Naive thymus-derived CD4-positive, alpha-beta T cell (primary cell): ENCODE measurements around the gene FABP6. TPM values are rescaled to one million over a fixed set of nuclear protein-coding genes. Genes with fewer than 3 reads are reported as not detected.
A peak's percentile ranks its signal among the peaks of the same experiment; 100 is the strongest.

Source experiments
- ATAC-seq: fragments of 150-1000 bp; cut with Tn5 transposase; 2 replicates; pipeline ENCODE4 v1.10.0; 2021; ENCODE audit warnings: mild to moderate bottlenecking, moderate library complexity
- CTCF ChIA-PET: fragments of 350-600 bp; sonication (Branson Sonifier 250); formaldehyde crosslinking; loops from one replicate; lab custom pipeline; 2021; ENCODE audit warnings: antibody characterized with exemption; lab: Charles Lee
- POLR2A ChIA-PET: fragments of 350-600 bp; sonication (Branson Sonifier 250); formaldehyde crosslinking; loops from one replicate; lab custom pipeline; 2021; ENCODE audit warnings: antibody characterized with exemption, inconsistent platforms; lab: Charles Lee
- DNase-seq, 9 donors: peaks; one replicate each; pipeline versions ENCODE4 v3.0.0 to v3.0.0-alpha.2; 2020 to 2022; ENCODE audit warnings: mixed read lengths in 1 of 9
- H3K27ac ChIP-seq: one replicate; pipeline ENCODE4 v1.7.0; 2013; ENCODE audit warnings: mild to moderate bottlenecking, low read depth, low read length, moderate library complexity
- H3K27me3 ChIP-seq, 2 donors: one replicate each; pipeline ENCODE4 v1.7.0; 2013; ENCODE audit warnings: low read length in 2 of 2, mild to moderate bottlenecking in 2 of 2, moderate library complexity in 2 of 2; ENCODE audit not compliant: control insufficient read depth in 2 of 2, insufficient read depth in 2 of 2
- H3K36me3 ChIP-seq, 3 experiments: 1 replicate in 2 of 3; 2 replicates in 1 of 3; pipeline ENCODE4 v1.7.0; 2013; ENCODE audit warnings: low read length in 3 of 3, mild to moderate bottlenecking in 3 of 3, moderate library complexity in 1 of 3; ENCODE audit not compliant: insufficient read depth in 3 of 3, control insufficient read depth in 2 of 3
- H3K4me1 ChIP-seq, 2 donors: one replicate each; pipeline ENCODE4 v1.7.0; 2013; ENCODE audit warnings: low read length in 2 of 2, mild to moderate bottlenecking in 2 of 2, moderate library complexity in 1 of 2; ENCODE audit not compliant: control insufficient read depth in 2 of 2, insufficient read depth in 2 of 2
- H3K4me3 ChIP-seq: 2 replicates; pipeline ENCODE4 v1.7.0; 2013; ENCODE audit warnings: mild to moderate bottlenecking, low read length
- H3K9me3 ChIP-seq, 3 experiments: 1 replicate in 2 of 3; 2 replicates in 1 of 3; pipeline ENCODE4 v1.7.0; 2013; ENCODE audit warnings: low read length in 3 of 3; ENCODE audit not compliant: control insufficient read depth in 2 of 3
- H3K27ac Mint-ChIP-seq, 9 donors: one replicate each; pipeline ENCODE4 v1.8.0; 2020 to 2022; ENCODE audit warnings: mixed read lengths in 9 of 9, mild to moderate bottlenecking in 8 of 9, moderate library complexity in 5 of 9, inconsistent platforms in 2 of 9
- H3K27me3 Mint-ChIP-seq, 5 donors: one replicate each; pipeline ENCODE4 v1.8.0; 2021 to 2022; ENCODE audit warnings: mixed read lengths in 5 of 5, mild to moderate bottlenecking in 1 of 5
- H3K36me3 Mint-ChIP-seq, 5 donors: one replicate each; pipeline ENCODE4 v1.8.0; 2020 to 2022; ENCODE audit warnings: mixed read lengths in 5 of 5, mild to moderate bottlenecking in 3 of 5, inconsistent platforms in 1 of 5
- H3K4me1 Mint-ChIP-seq, 7 donors: one replicate each; pipeline ENCODE4 v1.8.0; 2020 to 2022; ENCODE audit warnings: mixed read lengths in 7 of 7, mild to moderate bottlenecking in 3 of 7, inconsistent platforms in 1 of 7
- H3K4me3 Mint-ChIP-seq, 10 donors: one replicate each; pipeline ENCODE4 v1.8.0; 2020 to 2022; ENCODE audit warnings: mild to moderate bottlenecking in 10 of 10, mixed read lengths in 10 of 10, moderate library complexity in 6 of 10, inconsistent platforms in 2 of 10
- H3K9me3 Mint-ChIP-seq, 11 donors: one replicate each; pipeline ENCODE4 v1.8.0; 2020 to 2022; ENCODE audit warnings: mixed read lengths in 11 of 11, mild to moderate bottlenecking in 4 of 11, inconsistent platforms in 1 of 11, moderate library complexity in 1 of 11
- intact Hi-C, 2 donors: fragments of 100-400 bp; cut with micrococcal nuclease; formaldehyde crosslinking; loops; one replicate each; pipeline ENCODE4 v1.15.1; 2023
- polyA plus RNA-seq, 2 donors: library from polyadenylated mRNA; unstranded; fragments of 300-500 nt; fragmentation: Illumina TruSeq; gene quantifications; one replicate each; pipeline ENCODE4 v1.2.3, GENCODE V29; 2021
- total RNA-seq, 6 experiments: library from RNA in 5 of 6; stranded (reverse) in 5 of 6; gene quantifications; 1 replicate in 5 of 6; 2 replicates in 1 of 6; pipeline ENCODE4 v1.2.3 and lab custom pipeline; 2021 to 2026

FABP6 gene
- total and polyA plus RNA-seq, 7 experiments from 2014 or later: 0.60 TPM; not detected in 6

GRCh38 chr5:160266752-160267345 is 37.5 kb downstream of the FABP6 start:
- H3K36me3 ChIP-seq: no peaks in the 10 kb centered on the region
- H3K4me1 Mint-ChIP-seq: peaks cover 4 to 23% (median 11%) of the 10 kb centered on the region in 7 donors
- H3K27ac Mint-ChIP-seq: no peak overlapping the region
- ChIA-PET CTCF (no interaction called here), POLR2A (no interaction called here)
- DNase-seq: no peak
- H3K27me3 ChIP-seq: no peaks in the 10 kb centered on the region
- H3K9me3 Mint-ChIP-seq: no peaks in the 10 kb centered on the region
- H3K4me3 Mint-ChIP-seq: no peak overlapping the region
- H3K9me3 ChIP-seq: no peaks in the 10 kb centered on the region
- ATAC-seq: no peak
- no peaks in the 10 kb centered on the region for H3K4me1 ChIP-seq
- H3K4me3 ChIP-seq: no peak overlapping the region
- intact Hi-C loops: no loop called here
- H3K27me3 Mint-ChIP-seq: peaks cover 0 to 12% (median 4%) of the 10 kb centered on the region in 5 donors
- H3K27ac ChIP-seq: no peak overlapping the region
- no peaks in the 10 kb centered on the region for H3K36me3 Mint-ChIP-seq

GRCh38 chr5:160268121-160268520 is 38.8 kb downstream of the FABP6 start:
- H3K4me3 ChIP-seq: no peak overlapping the region
- ATAC-seq (no peak), DNase-seq (no peak)
- H3K4me3 Mint-ChIP-seq: no peak overlapping the region
- H3K36me3 ChIP-seq: no peaks in the 10 kb centered on the region
- H3K27ac ChIP-seq: no peak overlapping the region
- CTCF ChIA-PET: no interaction called here
- no peaks in the 10 kb centered on the region for H3K9me3 ChIP-seq
- POLR2A ChIA-PET: no interaction called here
- H3K36me3 Mint-ChIP-seq: no peaks in the 10 kb centered on the region
- H3K27me3 Mint-ChIP-seq: peaks cover 0 to 5% (median 4%) of the 10 kb centered on the region in 5 donors
- H3K4me1 Mint-ChIP-seq: peaks cover 0 to 26% (median 5%) of the 10 kb centered on the region in 7 donors
- H3K27me3 ChIP-seq: no peaks in the 10 kb centered on the region
- no peaks in the 10 kb centered on the region for H3K9me3 Mint-ChIP-seq
- H3K4me1 ChIP-seq: no peaks in the 10 kb centered on the region
- intact Hi-C loops: no loop called here
- H3K27ac Mint-ChIP-seq: no peak overlapping the region

GRCh38 chr5:160269017-160269416 is 39.7 kb downstream of the FABP6 start:
- H3K27me3 ChIP-seq: no peaks in the 10 kb centered on the region
- CTCF ChIA-PET: interaction anchor here (1.0 kb wide), 1 partner anchor 249 kb away, joined by 4 read pairs; no protein-coding TSS in a partner anchor
- peak; percentile 90 for ATAC-seq
- no peaks in the 10 kb centered on the region for H3K9me3 ChIP-seq
- Mint-ChIP-seq H3K4me1 (peaks cover 0 to 21% (median 5%) of the 10 kb centered on the region in 7 donors), H3K36me3 (no peaks in the 10 kb centered on the region), H3K9me3 (no peaks in the 10 kb centered on the region), H3K4me3 (no peak overlapping the region), H3K27me3 (peaks cover 0 to 4% (median 0%) of the 10 kb centered on the region in 5 donors), H3K27ac (no peak overlapping the region)
- H3K4me1 ChIP-seq: no peaks in the 10 kb centered on the region
- no peak overlapping the region for H3K4me3 ChIP-seq
- POLR2A ChIA-PET: no interaction called here
- intact Hi-C loops: no loop called here
- no peak overlapping the region for H3K27ac ChIP-seq
- peak in 1 of 9 donors; percentile 20 for DNase-seq
- H3K36me3 ChIP-seq: no peaks in the 10 kb centered on the region

GRCh38 chr5:160270704-160271103 is 41.4 kb downstream of the FABP6 start:
- intact Hi-C loops: no loop called here
- H3K27me3 ChIP-seq: no peaks in the 10 kb centered on the region
- no peak overlapping the region for H3K27ac ChIP-seq
- Mint-ChIP-seq H3K9me3 (peaks cover 0 to 2% (median 0%) of the 10 kb centered on the region in 11 donors), H3K36me3 (no peaks in the 10 kb centered on the region), H3K4me3 (no peak overlapping the region), H3K4me1 (peaks cover 0 to 28% (median 5%) of the 10 kb centered on the region in 7 donors), H3K27ac (no peak overlapping the region), H3K27me3 (peaks cover 0 to 4% (median 4%) of the 10 kb centered on the region in 5 donors)
- no peaks in the 10 kb centered on the region for H3K4me1 ChIP-seq
- CTCF ChIA-PET: no interaction called here
- no peaks in the 10 kb centered on the region for H3K36me3 ChIP-seq
- POLR2A ChIA-PET: no interaction called here
- ATAC-seq: no peak
- no peaks in the 10 kb centered on the region for H3K9me3 ChIP-seq
- no peak overlapping the region for H3K4me3 ChIP-seq
- no peak for DNase-seq

- no peaks in the 10 kb centered on the region for H3K27me3 ChIP-seq
- H3K4me1 ChIP-seq: no peaks in the 10 kb centered on the region
- Mint-ChIP-seq H3K27me3 (peaks cover 0 to 4% (median 0%) of the 10 kb centered on the region in 5 donors), H3K9me3 (peaks cover 0 to 2% (median 0%) of the 10 kb centered on the region in 11 donors), H3K4me3 (peak overlapping the region in 7 of 10 donors; percentile 1 to 70 (median 32)), H3K27ac (peak overlapping the region in 1 of 9 donors; percentile 14), H3K4me1 (peaks cover 0 to 28% (median 5%) of the 10 kb centered on the region in 7 donors), H3K36me3 (no peaks in the 10 kb centered on the region)
- no peaks in the 10 kb centered on the region for H3K9me3 ChIP-seq
- H3K36me3 ChIP-seq: no peaks in the 10 kb centered on the region
- POLR2A ChIA-PET: no interaction called here
- CTCF ChIA-PET: no interaction called here
- ATAC-seq (no peak), DNase-seq (peak in 2 of 9 donors; percentile 2 to 4)
- intact Hi-C loops: no loop called here
- no peak overlapping the region for H3K4me3 ChIP-seq
- no peak overlapping the region for H3K27ac ChIP-seq
Measured at GRCh38 chr5:160271396-160271795, 42.1 kb downstream of the FABP6 start.

GRCh38 chr5:160271836-160272235 is 42.5 kb downstream of the FABP6 start:
- Mint-ChIP-seq H3K4me1 (peaks cover 0 to 28% (median 5%) of the 10 kb centered on the region in 7 donors), H3K27me3 (peaks cover 0 to 4% (median under 1%) of the 10 kb centered on the region in 5 donors), H3K27ac (no peak overlapping the region), H3K36me3 (no peaks in the 10 kb centered on the region), H3K9me3 (peaks cover 0 to 2% (median 0%) of the 10 kb centered on the region in 11 donors), H3K4me3 (peak overlapping the region in 2 of 10 donors; percentile 6 to 36)
- no peak for DNase-seq
- Histone ChIP-seq H3K4me3 (no peak overlapping the region), H3K4me1 (no peaks in the 10 kb centered on the region), H3K9me3 (no peaks in the 10 kb centered on the region), H3K36me3 (no peaks in the 10 kb centered on the region), H3K27me3 (no peaks in the 10 kb centered on the region), H3K27ac (no peak overlapping the region)
- ATAC-seq: no peak
- CTCF ChIA-PET: no interaction called here
- POLR2A ChIA-PET: no interaction called here
- intact Hi-C loops: no loop called here

- POLR2A ChIA-PET: no interaction called here
- H3K9me3 Mint-ChIP-seq: peaks cover 0 to 2% (median 0%) of the 10 kb centered on the region in 11 donors
- CTCF ChIA-PET: no interaction called here
- Histone ChIP-seq H3K27me3 (no peaks in the 10 kb centered on the region), H3K27ac (no peak overlapping the region), H3K9me3 (no peaks in the 10 kb centered on the region), H3K36me3 (no peaks in the 10 kb centered on the region), H3K4me1 (no peaks in the 10 kb centered on the region), H3K4me3 (no peak overlapping the region)
- H3K4me3 Mint-ChIP-seq: no peak overlapping the region
- no peaks in the 10 kb centered on the region for H3K36me3 Mint-ChIP-seq
- H3K27me3 Mint-ChIP-seq: peaks cover 0 to 5% (median 4%) of the 10 kb centered on the region in 5 donors
- intact Hi-C loops: no loop called here
- no peak overlapping the region for H3K27ac Mint-ChIP-seq
- H3K4me1 Mint-ChIP-seq: peaks cover 0 to 32% (median 5%) of the 10 kb centered on the region in 7 donors
- no peak for ATAC-seq
- no peak for DNase-seq
Measured at GRCh38 chr5:160272264-160272663, 43.0 kb downstream of the FABP6 start.
